HepG2 (cell line): Measurements from ENCODE around the gene IFNA2. TPM values are rescaled to one million over a fixed set of nuclear protein-coding genes. Genes with fewer than 3 reads are reported as not detected.

ENCODE experiments used
- ATAC-seq: fragments of 200-7000 bp; cut with Tn5 transposase; 3 replicates; pipeline ENCODE4 v1.9.1; 2020; ENCODE audit warnings: mild to moderate bottlenecking, moderate library complexity
- BruUV-seq: library from RNA; stranded (reverse); fragments of 400-500 nt; replicated peaks from 2 replicates; lab custom pipeline; 2021; lab: Mats Ljungman, UMichigan
- CTCF ChIA-PET: fragments of 300-600 bp; formaldehyde crosslinking; extraction: SDS; loops from one replicate; lab custom pipeline; 2021; ENCODE audit warnings: low total read pairs, inconsistent platforms, low intra/inter-chr PET ratio; lab: Yijun Ruan, JAX
- POLR2A ChIA-PET: fragments of 350-600 bp; sonication (Branson Sonifier 250); formaldehyde crosslinking; loops from one replicate; lab custom pipeline; 2020; ENCODE audit warnings: antibody characterized with exemption, inconsistent platforms; lab: Yijun Ruan, JAX
- DNase-seq: peaks from one replicate; pipeline ENCODE4 v3.0.0-alpha.2; 2015; ENCODE audit warnings: low spot score
- FAIRE-seq: peaks from 3 replicates; lab custom pipeline; 2011; peaks lifted over from hg19 to GRCh38; lab: Jason Lieb, UNC
- H2AFZ ChIP-seq: one replicate; pipeline ENCODE4 v1.6.1; 2011; ENCODE audit warnings: low read length, inconsistent platforms
- H3K27ac ChIP-seq: fragments of 300-600 bp; 3 replicates; pipeline ENCODE4 v1.8.0; 2011; ENCODE audit warnings: mixed run types, mild to moderate bottlenecking, mixed read lengths, low read length, inconsistent platforms; ENCODE audit not compliant: insufficient read depth; ENCODE audit errors: extremely low read length
- H3K27me3 ChIP-seq, 2 experiments: fragments of 200-600 bp in 1 of 2; 2 replicates in 1 of 2; 3 replicates in 1 of 2; pipeline versions ENCODE4 v1.6.0 to v1.8.0; 2011; ENCODE audit warnings: low read length in 2 of 2, mild to moderate bottlenecking in 2 of 2, moderate library complexity in 2 of 2, inconsistent platforms in 1 of 2; ENCODE audit not compliant: insufficient read depth in 2 of 2, control insufficient read depth in 1 of 2
- H3K36me3 ChIP-seq, 2 experiments: fragments of 200-600 bp in 1 of 2; replicated peaks in 1 of 2; 2 replicates in 1 of 2; 3 replicates in 1 of 2; pipeline versions ENCODE4 v1.5.1 to v1.8.0; 2011; ENCODE audit warnings: low read length in 2 of 2, inconsistent platforms in 1 of 2; ENCODE audit not compliant: insufficient read depth in 2 of 2, control insufficient read depth in 1 of 2
- H3K4me1 ChIP-seq: 2 replicates; pipeline ENCODE4 v1.5.1; 2012; ENCODE audit warnings: low read length, inconsistent platforms; ENCODE audit not compliant: insufficient read depth
- H3K4me2 ChIP-seq: 2 replicates; pipeline ENCODE4 v1.6.0; 2011; ENCODE audit warnings: low read depth, low read length, inconsistent platforms
- H3K4me3 ChIP-seq, 3 experiments: fragments of 200-600 bp in 1 of 3; sonication (generic), shearing (Covaris generic) in 1 of 3; replicated peaks in 1 of 3; 2 replicates each; pipeline ENCODE4 v1.5.1; 2011 to 2016; ENCODE audit warnings: low read length in 3 of 3, inconsistent platforms in 2 of 3, low read depth in 2 of 3, mild to moderate bottlenecking in 2 of 3, control low read depth in 1 of 3, mixed read lengths in 1 of 3; ENCODE audit not compliant: insufficient read depth in 1 of 3
- H3K79me2 ChIP-seq: one replicate; pipeline ENCODE4 v1.6.1; 2011; ENCODE audit warnings: low read length, inconsistent platforms; ENCODE audit not compliant: insufficient read depth
- H3K9ac ChIP-seq: 2 replicates; pipeline ENCODE4 v1.6.0; 2011; ENCODE audit warnings: mild to moderate bottlenecking, low read depth, low read length, inconsistent platforms; ENCODE audit not compliant: insufficient read depth
- H3K9me3 ChIP-seq: 2 replicates; pipeline ENCODE4 v1.5.1; 2012; ENCODE audit warnings: mild to moderate bottlenecking, low read length
- H4K20me1 ChIP-seq: 2 replicates; pipeline ENCODE4 v1.6.0; 2011; ENCODE audit warnings: inconsistent platforms, mild to moderate bottlenecking, low read length, moderate library complexity; ENCODE audit not compliant: insufficient read depth
- ARID4A ChIP-seq: sonication (generic); formaldehyde crosslinking; IDR thresholded peaks from 2 replicates; pipeline ENCODE4 v1.5.0; 2020; ENCODE audit warnings: mild to moderate bottlenecking, missing genetic modification reagents, borderline replicate concordance
- DNMT3B ChIP-seq: conservative IDR thresholded peaks from 2 replicates; pipeline ENCODE4 v1.6.1; 2016; ENCODE audit warnings: missing biosample characterization, control low read depth
- KDM2A ChIP-seq: sonication (generic); formaldehyde crosslinking; IDR thresholded peaks from 2 replicates; pipeline ENCODE4 v1.4.0; 2020; ENCODE audit warnings: low read depth, missing genetic modification reagents, borderline replicate concordance
- MBNL3 ChIP-seq: fragments of 250-450 bp; sonication (Bioruptor Pico); conservative IDR thresholded peaks from 2 replicates; pipeline ENCODE4 v1.8.0; 2022; ENCODE audit warnings: mild to moderate bottlenecking, inconsistent platforms
- NFIB ChIP-seq: sonication (generic); formaldehyde crosslinking; IDR thresholded peaks from 2 replicates; pipeline ENCODE4 v1.9.0; 2021; ENCODE audit warnings: missing genetic modification reagents, mild to moderate bottlenecking, borderline replicate concordance
- RFXAP ChIP-seq: sonication (generic); formaldehyde crosslinking; IDR thresholded peaks from 2 replicates; pipeline ENCODE4 v1.4.0; 2020; ENCODE audit warnings: missing genetic modification reagents, borderline replicate concordance
- RXRB ChIP-seq: IDR thresholded peaks from 2 replicates; pipeline ENCODE4 v1.6.1; 2016; ENCODE audit warnings: borderline replicate concordance, missing genetic modification reagents, missing compliant biosample characterization
- TSC22D2 ChIP-seq: sonication (generic); formaldehyde crosslinking; IDR thresholded peaks from 2 replicates; pipeline ENCODE4 v1.5.1; 2020; ENCODE audit warnings: missing genetic modification reagents, mild to moderate bottlenecking, borderline replicate concordance
- ZBTB34 ChIP-seq: sonication (generic); formaldehyde crosslinking; IDR thresholded peaks from 2 replicates; pipeline ENCODE4 v1.8.0; 2022; ENCODE audit warnings: mild to moderate bottlenecking, missing genetic modification reagents
- ZFP62 ChIP-seq: sonication (generic); formaldehyde crosslinking; IDR thresholded peaks from 2 replicates; pipeline ENCODE4 v1.4.0; 2020; ENCODE audit warnings: missing genetic modification reagents
- ZNF280B ChIP-seq: sonication (generic); formaldehyde crosslinking; IDR thresholded peaks from 2 replicates; pipeline ENCODE4 v1.5.0; 2020; ENCODE audit warnings: missing genetic modification reagents, mild to moderate bottlenecking, borderline replicate concordance
- ZNF598 ChIP-seq: sonication (generic); formaldehyde crosslinking; IDR thresholded peaks from 2 replicates; pipeline ENCODE4 v1.5.1; 2020; ENCODE audit warnings: mild to moderate bottlenecking, missing genetic modification reagents, borderline replicate concordance
- WGBS: methylation state at CpG from one replicate; pipeline ENCODE4 v1.1.6; 2017; ENCODE audit warnings: low lambda C conversion rate; 5-methylcytosine and 5-hydroxymethylcytosine counted together
- in situ Hi-C: cut with HindIII; loops from 2 replicates; pipeline ENCODE4 v1.10.0; 2017; ENCODE audit warnings: low pct_unique_long_range_greater_than_20kb; ENCODE audit not compliant: extremely low pct_ligation_motif_present
- intact Hi-C: fragments of 100-400 bp; cut with micrococcal nuclease; formaldehyde crosslinking; loops from one replicate; pipeline ENCODE4 v1.10.0; 2022; ENCODE audit not compliant: unreplicated experiment
- polyA plus RNA-seq, 8 experiments: library from polyadenylated mRNA; depleted of rRNA in 3 of 8; stranded (reverse) in 7 of 8; unstranded in 1 of 8; fragments of >200 nt; fragmentation: Illumina TruSeq in 4 of 8; extraction: Trizol in 4 of 8; gene quantifications; 2 replicates each; pipeline versions ENCODE4 v1.2.1 to v1.2.3, GENCODE V29; 2011 to 2016; ENCODE audit warnings: low read depth in 4 of 8, missing spikeins in 1 of 8, mixed read lengths in 1 of 8; ENCODE audit not compliant: insufficient read depth in 1 of 8
- total RNA-seq, 5 experiments: library from RNA; depleted of rRNA; stranded (reverse); fragments of >200 nt; fragmentation: Illumina TruSeq; extraction: Trizol; gene quantifications; 2 replicates each; pipeline ENCODE4 v1.2.3, GENCODE V29; 2016; ENCODE audit warnings: low read depth in 1 of 5
- TF ChIP-seq, protein P1 (sequence below): sonication (generic); IDR thresholded peaks from 2 replicates; pipeline ENCODE4 v1.6.1; 2016; ENCODE audit warnings: low read depth, borderline replicate concordance

IFNA2 gene
- total and polyA plus RNA-seq, 2 of the 13 experiments (the other 11 are each of a cell fraction or from before 2014, with no cell fraction given): not detected

GRCh38 chr9:21334701-21335632, 50.2 kb downstream of the IFNA2 start, which contains the start of gene KLHL9:
KLHL9 (minus strand) TSS chr9:21335404; CDS start chr9:21334859, 545 bp downstream.
- BruUV-seq: TSS peak; percentile 56
- Histone ChIP-seq H3K27me3 (no peaks in the 10 kb centered on the region; a peak in 1 of 5 replicates), H3K9me3 (no peaks in the 10 kb centered on the region), H3K4me1 (peaks cover 38% of the 10 kb centered on the region), H3K36me3 (no peaks in the 10 kb centered on the region), H3K4me3 (peak within 1 kb of the TSS; percentile 78 to 88 (median 86)), H3K27ac (peak within 1 kb of the TSS; percentile 93), H2AFZ (peak within 1 kb of the TSS; percentile 100), H4K20me1 (no peaks in the 10 kb centered on the region; the same call in 1 of the 2 replicates), H3K79me2 (peaks cover 35% of the 10 kb centered on the region), H3K9ac (peak within 1 kb of the TSS; percentile 100), H3K4me2 (peak within 1 kb of the TSS; percentile 98)
- POLR2A ChIA-PET: interaction anchor here (0.9 to 1.2 kb wide), 6 partner anchors 8 to 100 kb away, joined by 3 to 7 read pairs (median 4); no protein-coding TSS in a partner anchor
- peak; percentile 82 for DNase-seq
- CTCF ChIA-PET: no interaction called here
- intact Hi-C loops (loop anchor here (1.0 to 10.0 kb wide), 2 partner anchors 57 to 670 kb away; partner anchors contain the start of gene CDKN2B), in situ Hi-C loops (loop anchor here (10.0 kb wide), 1 partner anchor 460 kb away; no protein-coding TSS in a partner anchor)
- 1% methylated on average over 31 of the region's 55 CpGs for WGBS
- ATAC-seq: peak; percentile 98
- FAIRE-seq: no peak
- TF ChIP-seq DNMT3B (CRISPR knock-in tag): no peak
- TF ChIP-seq MBNL3 (CRISPR knock-in tag): no peak
- TF ChIP-seq KDM2A (CRISPR knock-in tag): peak; percentile 95
- no peak for TF ChIP-seq ZFP62 (CRISPR knock-in tag)
- TF ChIP-seq ZNF598 (CRISPR knock-in tag): peak; percentile 91
- TF ChIP-seq TSC22D2 (CRISPR knock-in tag): no peak
- TF ChIP-seq ZBTB34 (CRISPR knock-in tag): no peak
- 0 out of 2 replicates have a peak, but pooled peaks have one; percentile 28 for TF ChIP-seq ZNF280B
- TF ChIP-seq RXRB (CRISPR knock-in tag): no peak
- TF ChIP-seq RFXAP: no peak
- TF ChIP-seq NFIB (CRISPR knock-in tag): no peak
- peak; percentile 76; the same call in 1 of the 2 replicates for TF ChIP-seq ARID4A
- TF ChIP-seq, protein P1, sequence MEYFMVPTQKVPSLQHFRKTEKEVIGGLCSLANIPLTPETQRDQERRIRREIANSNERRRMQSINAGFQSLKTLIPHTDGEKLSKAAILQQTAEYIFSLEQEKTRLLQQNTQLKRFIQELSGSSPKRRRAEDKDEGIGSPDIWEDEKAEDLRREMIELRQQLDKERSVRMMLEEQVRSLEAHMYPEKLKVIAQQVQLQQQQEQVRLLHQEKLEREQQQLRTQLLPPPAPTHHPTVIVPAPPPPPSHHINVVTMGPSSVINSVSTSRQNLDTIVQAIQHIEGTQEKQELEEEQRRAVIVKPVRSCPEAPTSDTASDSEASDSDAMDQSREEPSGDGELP: no peak
